IgD-negative memory B cell (primary cell): ENCODE data around the gene MCCD1. TPM values are rescaled to one million over a fixed set of nuclear protein-coding genes. Genes with fewer than 3 reads are reported as not detected.

Experiments
- H3K27ac Mint-ChIP-seq, 3 donors: one replicate each; pipeline ENCODE4 v1.8.0; 2020 to 2022; ENCODE audit warnings: mild to moderate bottlenecking in 3 of 3, mixed read lengths in 3 of 3, moderate library complexity in 1 of 3
- H3K27me3 Mint-ChIP-seq: one replicate; pipeline ENCODE4 v1.8.0; 2021; ENCODE audit warnings: mixed read lengths
- H3K36me3 Mint-ChIP-seq: one replicate; pipeline ENCODE4 v1.8.0; 2020; ENCODE audit warnings: mild to moderate bottlenecking, mixed read lengths
- H3K4me1 Mint-ChIP-seq, 3 donors: one replicate each; pipeline ENCODE4 v1.8.0; 2020 to 2022; ENCODE audit warnings: mixed read lengths in 3 of 3, mild to moderate bottlenecking in 1 of 3
- H3K4me3 Mint-ChIP-seq, 4 donors: one replicate each; pipeline ENCODE4 v1.8.0; 2020 to 2022; ENCODE audit warnings: mild to moderate bottlenecking in 4 of 4, mixed read lengths in 4 of 4, moderate library complexity in 3 of 4
- H3K9me3 Mint-ChIP-seq, 3 donors: one replicate each; pipeline ENCODE4 v1.8.0; 2020 to 2021; ENCODE audit warnings: mixed read lengths in 3 of 3, mild to moderate bottlenecking in 1 of 3
- polyA plus RNA-seq: library from polyadenylated mRNA; unstranded; fragments of 300-500 nt; fragmentation: Illumina TruSeq; gene quantifications from one replicate; pipeline ENCODE4 v1.2.3, GENCODE V29; 2021

MCCD1 gene
- polyA plus RNA-seq, 1 donor from 2014 or later, result not detected

DNA sequence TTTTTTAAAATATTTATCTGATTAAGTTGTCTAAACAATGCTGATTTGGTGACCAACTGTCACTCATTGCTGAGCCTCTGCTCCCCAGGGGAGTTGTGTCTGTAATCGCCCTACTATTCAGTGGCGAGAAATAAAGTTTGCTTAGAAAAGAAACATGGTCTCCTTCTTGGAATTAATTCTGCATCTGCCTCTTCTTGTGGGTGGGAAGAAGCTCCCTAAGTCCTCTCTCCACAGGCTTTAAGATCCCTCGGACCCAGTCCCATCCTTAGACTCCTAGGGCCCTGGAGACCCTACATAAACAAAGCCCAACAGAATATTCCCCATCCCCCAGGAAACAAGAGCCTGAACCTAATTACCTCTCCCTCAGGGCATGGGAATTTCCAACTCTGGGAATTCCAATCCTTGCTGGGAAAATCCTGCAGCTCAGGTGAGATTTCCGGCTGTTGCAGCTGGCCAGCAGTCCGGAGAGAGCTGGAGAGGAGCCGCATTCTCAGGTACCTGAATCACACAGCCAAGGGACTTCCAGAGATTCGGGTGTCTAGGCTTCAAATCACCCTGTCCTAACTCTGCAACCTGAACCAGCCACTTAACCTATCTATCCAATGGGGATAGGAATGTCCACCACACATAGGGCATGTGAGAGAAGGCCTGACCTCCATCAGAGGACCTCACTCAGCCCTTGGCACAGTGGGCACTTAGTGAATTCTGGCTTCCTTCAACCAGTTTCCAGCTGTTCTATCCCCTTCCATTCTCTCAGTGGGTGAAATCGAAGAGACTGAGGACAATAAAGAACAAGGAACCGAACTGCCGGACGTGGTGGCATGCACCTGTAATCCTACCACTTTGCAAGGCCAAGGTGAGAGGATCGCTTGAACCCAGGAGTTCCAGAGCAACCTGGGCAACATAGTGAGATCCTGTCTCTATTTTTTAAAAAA is 49.7 kb downstream of the MCCD1 start:
- H3K9me3 Mint-ChIP-seq, result no peaks in the 10 kb centered on the region

DNA sequence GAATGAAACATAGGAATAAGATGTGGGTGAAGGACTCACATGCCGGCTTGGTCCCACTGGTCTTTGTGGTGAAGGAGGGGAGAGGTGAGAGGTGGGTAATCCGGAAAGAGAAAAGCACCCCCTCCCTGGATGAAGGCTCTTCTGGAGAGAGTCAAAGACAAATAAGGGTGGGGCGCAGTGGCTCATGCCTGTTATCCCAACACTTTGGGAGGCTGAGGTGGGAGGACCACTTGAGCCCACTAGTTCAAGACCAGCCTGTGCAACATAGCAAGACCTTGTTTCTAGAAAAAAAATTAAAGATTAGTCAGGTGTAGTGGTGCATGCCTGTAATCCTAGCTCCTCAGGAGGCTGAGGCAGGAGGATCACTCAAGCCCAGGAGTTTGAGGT is 50.4 kb downstream of the MCCD1 start:
- no peaks in the 10 kb centered on the region for H3K9me3 Mint-ChIP-seq
- peaks cover 1% of the 10 kb centered on the region for H3K27me3 Mint-ChIP-seq
- peaks cover 10% of the 10 kb centered on the region for H3K36me3 Mint-ChIP-seq
- H3K4me3 Mint-ChIP-seq, result peak overlapping the region; percentile 93 to 100 (median 98)
- peaks cover 40 to 56% (median 52%) of the 10 kb centered on the region in 3 donors for H3K4me1 Mint-ChIP-seq
- H3K27ac Mint-ChIP-seq, result peak overlapping the region; percentile 90 to 100 (median 96)

More for the DNA sequence above, 49.7 kb downstream of the MCCD1 start:
- Mint-ChIP-seq H3K27me3 (peaks cover 1% of the 10 kb centered on the region), H3K4me1 (peaks cover 41 to 57% (median 55%) of the 10 kb centered on the region in 3 donors), H3K36me3 (peaks cover 10% of the 10 kb centered on the region), H3K4me3 (peak overlapping the region; percentile 93 to 100 (median 98)), H3K27ac (peak overlapping the region; percentile 90 to 100 (median 96))

Other genes starting within 250 kb of the MCCD1 start
- gene HLA-B, start 171.8 kb upstream of the MCCD1 start, polyA plus RNA-seq, result 6,901 TPM
- gene MICA, start 125.4 kb upstream of the MCCD1 start, polyA plus RNA-seq, result 9.2 TPM
- 9.3 TPM for gene MICB, start 30.8 kb upstream of the MCCD1 start, polyA plus RNA-seq
- gene DDX39B, start 13.0 kb downstream of the MCCD1 start, polyA plus RNA-seq, result 89.4 TPM
- 0.53 TPM for gene ATP6V1G2, start 17.6 kb downstream of the MCCD1 start, polyA plus RNA-seq
- gene NFKBIL1, start 18.6 kb downstream of the MCCD1 start, polyA plus RNA-seq, result 11.5 TPM
- gene LTA, start 43.3 kb downstream of the MCCD1 start, polyA plus RNA-seq, result 16.3 TPM
- gene TNF, start 46.6 kb downstream of the MCCD1 start, polyA plus RNA-seq, result 6.4 TPM
- gene LTB, start 53.5 kb downstream of the MCCD1 start, polyA plus RNA-seq, result 2,767 TPM
- gene LST1, start 57.3 kb downstream of the MCCD1 start, polyA plus RNA-seq, result 20.5 TPM
- 140 TPM for gene NCR3, start 64.0 kb downstream of the MCCD1 start, polyA plus RNA-seq
- 5.6 TPM for gene AIF1, start 86.3 kb downstream of the MCCD1 start, polyA plus RNA-seq
- gene PRRC2A, start 91.8 kb downstream of the MCCD1 start, polyA plus RNA-seq, result 14.3 TPM
- gene BAG6, start 123.7 kb downstream of the MCCD1 start, polyA plus RNA-seq, result 30.9 TPM
- 8.5 TPM for gene APOM, start 126.9 kb downstream of the MCCD1 start, polyA plus RNA-seq
- 28.1 TPM for gene C6orf47, start 131.8 kb downstream of the MCCD1 start, polyA plus RNA-seq
- 24.1 TPM for gene GPANK1, start 136.0 kb downstream of the MCCD1 start, polyA plus RNA-seq
- 268 TPM for gene CSNK2B, start 137.1 kb downstream of the MCCD1 start, polyA plus RNA-seq
- gene LY6G5B, start 141.0 kb downstream of the MCCD1 start, polyA plus RNA-seq, result 0.49 TPM
- gene LY6G5C, start 152.1 kb downstream of the MCCD1 start, polyA plus RNA-seq, result 3.2 TPM
- 40.1 TPM for gene ABHD16A, start 174.4 kb downstream of the MCCD1 start, polyA plus RNA-seq
- gene LY6G6F, start 177.9 kb downstream of the MCCD1 start, polyA plus RNA-seq, result 0.95 TPM
- not detected for gene LY6G6D, start 186.4 kb downstream of the MCCD1 start, polyA plus RNA-seq
- not detected for gene LY6G6C, start 192.8 kb downstream of the MCCD1 start, polyA plus RNA-seq
- 1.8 TPM for gene MPIG6B, start 194.4 kb downstream of the MCCD1 start, polyA plus RNA-seq
- 119 TPM for gene DDAH2, start 200.3 kb downstream of the MCCD1 start, polyA plus RNA-seq
- gene CLIC1, start 207.6 kb downstream of the MCCD1 start, polyA plus RNA-seq, result 861 TPM
- gene MSH5, start 211.0 kb downstream of the MCCD1 start, polyA plus RNA-seq, result 4.2 TPM
- gene SAPCD1, start 233.7 kb downstream of the MCCD1 start, polyA plus RNA-seq, result not detected
- gene VWA7, start 248.4 kb downstream of the MCCD1 start, polyA plus RNA-seq, result 2.6 TPM